Mucosa of stomach (tissue), 1 donor: Measurements from ENCODE around the gene SVIL.
"Not testable (repeated sequence)": the region's sequence is repeated elsewhere in the genome, so short reads cannot be mapped to it uniquely, and the experiment has no call there.

Experiments
- H3K27me3 ChIP-seq: one replicate; pipeline ENCODE4 v1.7.0; 2013; ENCODE audit warnings: mild to moderate bottlenecking, low read length; ENCODE audit not compliant: control insufficient read depth, insufficient read depth
- H3K36me3 ChIP-seq: one replicate; pipeline ENCODE4 v1.7.0; 2013; ENCODE audit warnings: low read length; ENCODE audit not compliant: control insufficient read depth, insufficient read depth
- H3K4me1 ChIP-seq: one replicate; pipeline ENCODE4 v1.7.0; 2013; ENCODE audit warnings: mild to moderate bottlenecking, low read length; ENCODE audit not compliant: control insufficient read depth, insufficient read depth
- H3K4me3 ChIP-seq: one replicate; pipeline ENCODE4 v1.7.0; 2013; ENCODE audit warnings: low read length
- H3K9ac ChIP-seq: one replicate; pipeline ENCODE4 v1.7.0; 2013; ENCODE audit warnings: mild to moderate bottlenecking, low read length, moderate library complexity
- H3K9me3 ChIP-seq: one replicate; pipeline ENCODE4 v1.7.0; 2013; ENCODE audit warnings: mild to moderate bottlenecking, low read length, moderate library complexity; ENCODE audit not compliant: control insufficient read depth
- donor health status: Pancreatic carcinoma.

SVIL gene

GRCh38 chr10:29591651-29591968 lies 43.2 kb downstream of the SVIL start:
- Histone ChIP-seq H3K27me3 (no peaks in the 10 kb centered on the region), H3K36me3 (no peaks in the 10 kb centered on the region), H3K4me1 (peaks cover 10% of the 10 kb centered on the region), H3K4me3 (no peak overlapping the region), H3K9ac (no peak overlapping the region), H3K9me3 (no peaks in the 10 kb centered on the region)

GRCh38 chr10:29590915-29591650 lies 43.7 kb downstream of the SVIL start:
- Histone ChIP-seq H3K36me3 (no peaks in the 10 kb centered on the region), H3K27me3 (no peaks in the 10 kb centered on the region), H3K9ac (no peak overlapping the region), H3K4me3 (no peak overlapping the region), H3K4me1 (peaks cover 10% of the 10 kb centered on the region), H3K9me3 (no peaks in the 10 kb centered on the region)

GRCh38 chr10:29588629-29589421 lies 45.9 kb downstream of the SVIL start:
- H3K27me3 ChIP-seq, result no peaks in the 10 kb centered on the region
- H3K9me3 ChIP-seq, result no peaks in the 10 kb centered on the region
- no peaks in the 10 kb centered on the region for H3K36me3 ChIP-seq
- H3K4me1 ChIP-seq, result peaks cover 20% of the 10 kb centered on the region
- H3K9ac ChIP-seq, result no peak overlapping the region
- no peak overlapping the region for H3K4me3 ChIP-seq

GRCh38 chr10:29587750-29588628 lies 46.8 kb downstream of the SVIL start:
- not testable (repeated sequence) for H3K9me3 ChIP-seq, H3K27me3 ChIP-seq, H3K4me3 ChIP-seq, H3K9ac ChIP-seq, H3K36me3 ChIP-seq
- peaks cover 22% of the 10 kb centered on the region for H3K4me1 ChIP-seq

GRCh38 chr10:29587102-29587749 lies 47.5 kb downstream of the SVIL start:
- H3K9ac ChIP-seq, H3K36me3 ChIP-seq, H3K27me3 ChIP-seq, H3K4me3 ChIP-seq, H3K9me3 ChIP-seq: not testable (repeated sequence)
- peaks cover 22% of the 10 kb centered on the region for H3K4me1 ChIP-seq

GRCh38 chr10:29586509-29586908 lies 48.3 kb downstream of the SVIL start:
- Histone ChIP-seq H3K4me3 (no peak overlapping the region), H3K9me3 (no peaks in the 10 kb centered on the region), H3K9ac (no peak overlapping the region), H3K4me1 (peaks cover 22% of the 10 kb centered on the region), H3K36me3 (no peaks in the 10 kb centered on the region), H3K27me3 (no peaks in the 10 kb centered on the region)

GRCh38 chr10:29585488-29585976 lies 49.2 kb downstream of the SVIL start:
- no peaks in the 10 kb centered on the region for H3K9me3 ChIP-seq
- no peak overlapping the region for H3K9ac ChIP-seq
- H3K36me3 ChIP-seq, result no peaks in the 10 kb centered on the region
- no peak overlapping the region for H3K4me3 ChIP-seq
- no peaks in the 10 kb centered on the region for H3K27me3 ChIP-seq
- peaks cover 16% of the 10 kb centered on the region for H3K4me1 ChIP-seq

GRCh38 chr10:29584436-29584835 lies 50.3 kb downstream of the SVIL start:
- H3K36me3 ChIP-seq, result no peaks in the 10 kb centered on the region
- no peaks in the 10 kb centered on the region for H3K9me3 ChIP-seq
- H3K4me1 ChIP-seq, result peaks cover 12% of the 10 kb centered on the region
- H3K27me3 ChIP-seq, result no peaks in the 10 kb centered on the region
- no peak overlapping the region for H3K9ac ChIP-seq
- no peak overlapping the region for H3K4me3 ChIP-seq

GRCh38 chr10:29583674-29584073 lies 51.1 kb downstream of the SVIL start:
- Histone ChIP-seq H3K4me1 (peaks cover 12% of the 10 kb centered on the region), H3K36me3 (no peaks in the 10 kb centered on the region), H3K4me3 (no peak overlapping the region), H3K27me3 (no peaks in the 10 kb centered on the region), H3K9me3 (no peaks in the 10 kb centered on the region), H3K9ac (no peak overlapping the region)

- not testable (repeated sequence) for H3K4me3 ChIP-seq, H3K9ac ChIP-seq, H3K27me3 ChIP-seq, H3K9me3 ChIP-seq, H3K36me3 ChIP-seq
- peaks cover 12% of the 10 kb centered on the region for H3K4me1 ChIP-seq
Measured at GRCh38 chr10:29582769-29583168, 52.0 kb downstream of the SVIL start.

GRCh38 chr10:29579455-29579970 lies 55.3 kb downstream of the SVIL start:
- no peaks in the 10 kb centered on the region for H3K27me3 ChIP-seq

More at GRCh38 chr10:29579455-29579970, 55.3 kb downstream of the SVIL start:
- H3K4me3 ChIP-seq, result no peak overlapping the region
- H3K4me1 ChIP-seq, result peaks cover 9% of the 10 kb centered on the region
- no peaks in the 10 kb centered on the region for H3K36me3 ChIP-seq
- no peaks in the 10 kb centered on the region for H3K9me3 ChIP-seq
- H3K9ac ChIP-seq, result no peak overlapping the region
